Tibial artery (tissue), 4 donors: ENCODE results near the gene POLR3A.

Experiments
- DNase-seq, 2 donors: peaks; one replicate each; pipeline ENCODE4 v3.0.0-alpha.2; 2019
- H3K27ac ChIP-seq, 2 donors: fragments of 200-600 bp; sonication (generic) in 1 of 2; 1 replicate in 1 of 2; 2 replicates in 1 of 2; pipeline ENCODE4 v1.5.1; 2018 to 2019; ENCODE audit warnings: mild to moderate bottlenecking in 1 of 2
- H3K27me3 ChIP-seq, 2 donors: fragments of 200-600 bp; sonication (generic) in 1 of 2; one replicate each; pipeline versions ENCODE4 v1.5.1 to v1.6.0; 2016 to 2019
- H3K36me3 ChIP-seq, 3 donors: fragments of 200-600 bp; sonication (generic) in 2 of 3; one replicate each; pipeline ENCODE4 v1.5.1; 2016 to 2019; ENCODE audit warnings: mild to moderate bottlenecking in 2 of 3
- H3K4me1 ChIP-seq, 4 donors: fragments of 200-600 bp; sonication (generic) in 2 of 4; 1 replicate in 3 of 4; 2 replicates in 1 of 4; pipeline ENCODE4 v1.5.1; 2016 to 2019
- H3K4me3 ChIP-seq, 2 donors: fragments of 200-600 bp; sonication (generic) in 1 of 2; 1 replicate in 1 of 2; 2 replicates in 1 of 2; pipeline ENCODE4 v1.5.1; 2018 to 2019; ENCODE audit warnings: mild to moderate bottlenecking in 2 of 2
- H3K9me3 ChIP-seq, 3 donors: fragments of 200-600 bp; sonication (generic) in 1 of 3; one replicate each; pipeline ENCODE4 v1.5.1; 2016 to 2019
- CTCF ChIP-seq, 2 experiments: fragments of 200-600 bp in 1 of 2; fragments of 450-650 bp in 1 of 2; IDR thresholded peaks; one replicate each; pipeline ENCODE4 v1.5.1; 2017 to 2019; ENCODE audit warnings: antibody characterized with exemption in 2 of 2, mild to moderate bottlenecking in 1 of 2, moderate library complexity in 1 of 2
- intact Hi-C: fragments of 100-400 bp; cut with DNase I; formaldehyde crosslinking; loops from one replicate; pipeline ENCODE4 v1.15.0; 2023; ENCODE audit warnings: low total_unique reads

POLR3A gene

GRCh38 chr10:78015546-78015945 lies 13.8 kb downstream of the POLR3A start:
- H3K36me3 ChIP-seq, result peaks cover 90 to 100% (median 90%) of the 10 kb centered on the region in 3 donors
- no peak overlapping the region for H3K4me3 ChIP-seq
- intact Hi-C loops, result no loop called here
- DNase-seq, result no peak
- no peaks in the 10 kb centered on the region for H3K4me1 ChIP-seq
- no peaks in the 10 kb centered on the region for H3K9me3 ChIP-seq
- no peaks in the 10 kb centered on the region for H3K27me3 ChIP-seq
- TF ChIP-seq CTCF (IDR thresholded peaks at IDR 0.05), result no peak
- no peak overlapping the region for H3K27ac ChIP-seq

- Histone ChIP-seq H3K36me3 (peaks cover 90 to 100% (median 90%) of the 10 kb centered on the region in 3 donors), H3K27me3 (no peaks in the 10 kb centered on the region), H3K9me3 (no peaks in the 10 kb centered on the region), H3K4me3 (no peak overlapping the region), H3K27ac (no peak overlapping the region), H3K4me1 (no peaks in the 10 kb centered on the region)
- DNase-seq, result no peak
- no peak for TF ChIP-seq CTCF (IDR thresholded peaks at IDR 0.05)
- intact Hi-C loops, result no loop called here
Observed at GRCh38 chr10:78013564-78013963, 15.8 kb downstream of the POLR3A start.

GRCh38 chr10:78011065-78011464 lies 18.2 kb downstream of the POLR3A start:
- Histone ChIP-seq H3K27ac (no peak overlapping the region), H3K27me3 (no peaks in the 10 kb centered on the region), H3K4me3 (no peak overlapping the region), H3K36me3 (peaks cover 85 to 100% (median 85%) of the 10 kb centered on the region in 3 donors), H3K4me1 (no peaks in the 10 kb centered on the region), H3K9me3 (no peaks in the 10 kb centered on the region)
- no peak for DNase-seq
- no peak for TF ChIP-seq CTCF (IDR thresholded peaks at IDR 0.05)
- intact Hi-C loops, result no loop called here

- Histone ChIP-seq H3K4me3 (no peak overlapping the region), H3K36me3 (peaks cover 82 to 100% (median 85%) of the 10 kb centered on the region in 3 donors), H3K27ac (no peak overlapping the region), H3K9me3 (no peaks in the 10 kb centered on the region), H3K27me3 (no peaks in the 10 kb centered on the region), H3K4me1 (no peaks in the 10 kb centered on the region)
- intact Hi-C loops, result no loop called here
- no peak for DNase-seq
- no peak for TF ChIP-seq CTCF (IDR thresholded peaks at IDR 0.05)
Observed at GRCh38 chr10:78010278-78010677, 19.0 kb downstream of the POLR3A start.

GRCh38 chr10:78009662-78010061 lies 19.7 kb downstream of the POLR3A start:
- Histone ChIP-seq H3K9me3 (no peaks in the 10 kb centered on the region), H3K27me3 (no peaks in the 10 kb centered on the region), H3K27ac (no peak overlapping the region), H3K36me3 (peaks cover 85 to 100% (median 87%) of the 10 kb centered on the region in 3 donors), H3K4me3 (no peak overlapping the region), H3K4me1 (no peaks in the 10 kb centered on the region)
- no peak for TF ChIP-seq CTCF (IDR thresholded peaks at IDR 0.05)
- intact Hi-C loops, result no loop called here
- no peak for DNase-seq

- no peaks in the 10 kb centered on the region for H3K9me3 ChIP-seq
- no peaks in the 10 kb centered on the region for H3K27me3 ChIP-seq
- no peak for TF ChIP-seq CTCF (IDR thresholded peaks at IDR 0.05)
- peaks cover 91 to 100% (median 93%) of the 10 kb centered on the region in 3 donors for H3K36me3 ChIP-seq
- no peak overlapping the region for H3K4me3 ChIP-seq
- intact Hi-C loops, result no loop called here
- H3K27ac ChIP-seq, result no peak overlapping the region
- no peaks in the 10 kb centered on the region for H3K4me1 ChIP-seq
- DNase-seq, result no peak
Observed at GRCh38 chr10:78007172-78007571, 22.1 kb downstream of the POLR3A start.
